DMS114 treated with DMSO at 0.1 percent for 48 hours (cell line): Measurements from ENCODE around the gene NSMCE1.
A peak's percentile ranks its signal among the peaks of the same experiment; 100 is the strongest.

Experiments used
- DNase-seq: peaks from one replicate; lab custom pipeline; 2025; ENCODE audit not compliant: unreplicated experiment; lab: John Stamatoyannopoulos, UW

The NSMCE1 gene

DNA sequence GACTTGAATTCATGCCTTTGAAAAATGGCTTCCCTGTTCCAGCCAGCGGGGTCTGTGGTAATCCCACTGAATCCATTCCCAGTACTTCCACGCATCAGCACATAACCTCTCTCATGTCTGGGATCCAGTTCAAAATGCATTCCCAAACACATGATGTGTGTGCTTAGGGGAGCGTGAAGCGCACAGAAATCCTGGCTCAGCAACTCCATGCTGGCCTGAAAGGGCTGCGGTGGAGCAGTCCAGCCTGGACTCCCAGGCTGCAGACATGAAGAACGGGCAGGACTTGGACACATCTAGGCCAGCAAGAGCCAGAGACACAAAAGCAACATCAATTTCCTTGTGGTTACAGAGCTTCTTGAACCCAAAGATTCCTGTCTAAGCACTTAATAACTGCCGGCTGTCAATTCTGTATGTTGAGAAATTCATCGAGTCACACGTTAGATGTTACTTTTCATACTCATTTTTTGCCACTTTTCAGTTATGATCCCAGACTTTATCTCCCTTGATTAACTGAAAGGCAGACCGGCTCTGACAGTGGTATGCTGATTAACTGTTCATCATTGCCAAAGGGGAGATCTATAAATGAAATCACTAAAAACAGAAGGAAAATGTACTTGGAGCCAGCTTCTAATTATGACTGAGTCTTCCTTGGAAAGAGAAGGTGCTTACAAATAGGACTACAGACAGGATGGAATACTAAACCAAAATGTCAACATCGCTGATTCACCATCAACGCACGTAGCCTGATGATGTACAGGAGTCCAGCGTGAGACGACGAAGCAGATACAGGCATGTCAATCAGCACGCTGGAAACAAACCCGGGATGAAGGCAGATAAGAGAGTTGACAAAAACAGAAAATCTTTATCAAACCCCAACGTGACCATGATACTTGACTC lies 23.0 kb downstream of the NSMCE1 start:
- DNase-seq: no peak

DNA sequence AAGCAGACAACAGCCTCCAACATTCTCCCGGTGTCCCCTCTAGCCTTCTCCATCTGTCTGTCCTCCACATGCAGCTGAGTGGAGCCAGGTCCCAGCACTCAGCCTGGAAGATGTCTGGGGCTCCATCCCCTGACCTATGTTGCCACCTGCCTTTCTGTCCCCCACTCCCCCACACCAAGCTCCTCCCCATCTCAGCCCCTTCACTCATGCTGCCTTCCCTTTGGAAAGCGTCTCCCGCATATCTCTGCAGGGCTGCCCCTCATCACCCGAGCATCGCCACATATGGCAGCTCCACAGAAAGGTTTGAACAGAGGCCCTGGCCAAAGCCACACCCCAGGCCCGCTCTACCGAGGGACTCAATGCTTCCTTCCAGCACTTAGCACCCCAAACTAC lies 24.2 kb downstream of the NSMCE1 start:
- DNase-seq: no peak

DNA sequence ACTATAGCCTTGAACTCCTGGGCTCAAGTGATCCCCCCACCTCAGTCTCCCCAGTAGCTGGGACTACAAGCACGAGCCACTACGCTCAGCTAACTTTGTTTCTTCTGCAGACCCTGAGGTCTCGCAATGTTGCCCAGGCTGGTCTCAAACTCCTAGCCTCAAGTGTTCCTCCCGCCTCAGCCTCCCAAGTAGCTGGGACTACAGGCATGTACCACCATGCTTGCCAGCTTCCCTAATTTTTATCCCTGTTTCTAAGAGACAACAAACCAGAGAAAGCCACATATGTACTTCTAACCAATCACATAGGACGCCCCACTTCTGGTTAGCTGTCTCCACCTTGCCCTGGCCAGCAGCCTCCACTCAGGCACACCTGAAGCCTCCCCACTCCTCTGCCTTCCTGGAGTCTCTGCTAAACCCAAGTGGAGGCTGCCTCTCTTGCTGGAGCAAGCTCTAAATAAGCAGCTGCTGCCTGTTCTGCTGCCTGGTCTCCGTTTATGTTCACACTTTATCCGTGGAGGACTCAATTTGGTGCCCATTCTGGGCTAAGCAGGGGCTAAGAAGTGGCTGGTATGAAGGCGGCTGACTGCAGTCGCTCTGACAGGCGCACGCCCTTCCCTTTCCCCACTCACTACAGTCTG lies 24.7 kb downstream of the NSMCE1 start:
- no peak for DNase-seq

DNA sequence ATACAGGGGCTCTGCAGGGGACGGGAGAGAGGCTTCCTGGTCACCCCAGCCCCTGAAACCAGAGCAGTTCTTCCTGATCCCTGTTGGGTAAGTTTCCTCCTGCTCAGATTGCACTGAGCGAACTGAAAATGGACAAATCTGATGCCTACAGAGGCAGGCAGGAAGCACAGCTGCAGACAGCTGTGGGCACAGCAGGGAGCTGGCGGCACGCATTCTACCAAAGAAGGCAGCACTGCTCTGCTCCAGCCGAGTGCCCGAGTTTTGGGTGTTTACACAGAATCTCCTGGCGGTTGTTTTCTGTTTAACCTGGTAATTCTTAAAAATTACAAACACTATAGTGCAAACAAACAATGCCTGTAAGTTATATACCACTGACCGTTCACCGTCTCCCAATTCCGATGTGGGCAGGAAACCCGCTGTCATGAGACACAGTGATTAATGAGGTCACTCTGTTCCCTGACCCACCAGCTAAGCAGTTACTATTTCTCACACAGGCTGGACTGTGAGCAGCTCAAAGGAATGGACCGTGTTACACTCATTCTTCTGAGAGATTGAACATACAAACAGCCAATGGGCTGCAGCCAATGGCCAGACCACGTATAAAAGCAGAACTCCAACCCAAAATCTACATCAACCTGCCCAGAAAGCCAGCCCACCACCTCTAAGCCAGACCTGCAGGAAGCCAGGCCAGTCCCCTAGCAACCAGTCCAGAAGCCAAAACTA lies 25.5 kb downstream of the NSMCE1 start:
- no peak for DNase-seq

DNA sequence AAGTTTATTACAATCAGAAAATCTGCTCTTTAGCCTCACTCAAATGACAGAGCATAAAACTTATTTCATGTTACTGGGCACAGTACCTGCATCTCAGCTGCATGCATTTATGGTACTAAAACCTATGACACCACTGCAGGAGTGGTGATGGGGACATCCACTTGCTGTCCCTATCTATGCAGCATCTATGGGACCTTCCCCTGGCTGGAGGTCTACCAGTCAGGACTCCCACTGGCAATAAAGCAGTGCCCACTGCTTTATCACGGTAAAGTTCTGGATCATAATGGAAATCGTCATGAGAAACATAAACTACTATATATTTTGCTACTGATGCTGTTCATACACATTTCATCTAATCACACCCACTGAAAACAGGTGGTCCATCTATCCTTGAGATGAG lies 26.2 kb downstream of the NSMCE1 start:
- DNase-seq: no peak

DNA sequence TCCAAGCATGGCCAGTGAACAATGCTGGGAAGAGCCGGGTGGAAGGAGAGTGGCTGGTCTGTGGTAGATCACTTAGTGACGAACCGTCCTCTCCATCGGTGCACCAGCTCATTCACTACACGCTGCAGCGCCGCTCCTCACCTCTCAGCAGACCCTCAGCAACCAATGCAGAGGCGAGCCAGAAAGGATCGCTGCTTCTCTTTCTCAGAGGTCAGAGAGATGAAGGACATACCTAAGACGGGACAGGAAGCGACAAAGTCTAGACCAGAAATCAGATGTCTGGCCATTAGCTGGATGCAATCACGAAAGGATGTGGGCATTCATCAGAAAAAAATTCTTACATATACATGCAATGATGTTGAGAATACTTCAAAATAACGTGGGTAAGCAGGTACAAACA lies 26.9 kb downstream of the NSMCE1 start:
- DNase-seq: no peak

DNA sequence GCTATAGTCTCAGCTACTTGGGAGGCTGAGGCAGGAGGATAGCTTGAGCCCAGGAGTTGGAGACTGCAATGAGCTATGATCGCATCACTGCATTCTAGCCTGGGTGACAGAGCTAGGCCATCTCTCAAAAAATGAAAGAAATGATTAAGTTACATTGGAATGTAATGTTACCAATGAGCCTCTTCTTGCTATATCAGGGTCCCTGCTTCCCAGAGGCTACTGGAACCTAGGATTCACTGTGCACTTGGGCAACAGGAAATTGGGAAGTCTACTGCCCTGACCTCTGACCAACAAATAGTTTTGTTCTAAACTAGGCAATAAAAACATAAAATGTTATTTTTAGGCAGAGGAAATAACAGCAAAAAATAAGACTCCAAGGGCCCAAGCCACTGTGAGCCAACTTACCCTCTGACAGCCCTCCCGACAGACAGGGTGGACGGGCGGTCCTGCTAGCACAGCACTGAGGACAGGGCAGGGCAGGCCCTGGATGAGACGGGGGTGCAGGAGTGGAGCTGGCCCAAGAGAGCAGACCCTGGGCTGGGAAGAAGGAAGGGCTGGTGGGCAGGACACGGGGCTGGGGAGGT lies 27.5 kb downstream of the NSMCE1 start:
- no peak for DNase-seq

DNA sequence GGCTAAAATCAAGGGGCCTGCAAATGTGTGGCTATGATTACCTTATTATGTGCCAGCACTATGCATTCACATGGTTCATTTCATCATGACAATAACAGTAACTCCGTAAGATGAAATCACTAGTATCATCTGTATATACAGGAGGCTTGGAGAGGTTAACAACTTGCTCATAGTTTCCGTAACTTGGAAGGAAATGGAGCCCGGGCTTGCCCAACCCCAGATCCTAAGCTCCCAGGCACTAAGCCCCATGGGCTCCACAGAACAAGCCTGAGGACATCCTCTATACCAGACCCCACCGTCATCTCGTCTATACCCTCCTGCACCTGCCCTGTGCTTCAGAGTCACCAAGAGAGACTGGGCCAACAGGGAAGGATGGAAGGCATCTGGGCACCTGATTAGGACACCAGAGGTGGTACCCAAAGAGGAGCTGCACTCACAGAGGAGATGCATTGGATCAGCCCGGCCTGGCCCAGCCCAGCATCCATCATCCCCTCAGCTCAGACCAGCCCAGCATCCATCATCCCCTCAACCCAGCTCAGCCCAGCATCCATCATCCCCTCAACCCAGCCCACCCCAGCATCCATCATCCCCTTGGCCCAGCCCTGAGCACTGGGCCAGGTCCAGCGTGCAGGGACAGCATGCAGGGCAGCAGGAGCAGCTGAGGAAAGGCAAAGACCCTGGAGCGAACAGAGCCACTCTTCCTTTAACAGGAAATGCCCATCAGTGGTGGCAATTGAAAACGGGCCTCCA lies 28.5 kb downstream of the NSMCE1 start:
- DNase-seq: no peak

DNA sequence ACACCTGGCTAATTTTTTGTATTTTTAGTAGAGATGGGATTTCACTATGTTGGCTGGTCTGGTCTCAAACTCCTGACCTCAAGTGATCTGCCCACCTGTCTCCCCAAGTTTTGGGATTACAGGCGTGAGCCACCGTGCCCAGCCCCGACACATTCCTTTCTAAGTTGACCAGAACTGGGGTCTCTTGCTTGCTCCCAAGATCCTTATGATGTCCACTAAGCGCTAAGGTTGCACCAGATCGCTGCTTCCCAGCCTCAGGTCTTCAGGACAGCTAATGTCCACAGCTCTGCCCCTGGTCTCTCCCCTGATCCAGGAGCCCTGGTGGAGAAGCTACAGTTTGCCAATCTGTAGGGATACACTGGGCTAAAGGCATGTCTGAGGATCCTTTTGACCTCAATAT lies 29.5 kb downstream of the NSMCE1 start:
- no peak for DNase-seq

DNA sequence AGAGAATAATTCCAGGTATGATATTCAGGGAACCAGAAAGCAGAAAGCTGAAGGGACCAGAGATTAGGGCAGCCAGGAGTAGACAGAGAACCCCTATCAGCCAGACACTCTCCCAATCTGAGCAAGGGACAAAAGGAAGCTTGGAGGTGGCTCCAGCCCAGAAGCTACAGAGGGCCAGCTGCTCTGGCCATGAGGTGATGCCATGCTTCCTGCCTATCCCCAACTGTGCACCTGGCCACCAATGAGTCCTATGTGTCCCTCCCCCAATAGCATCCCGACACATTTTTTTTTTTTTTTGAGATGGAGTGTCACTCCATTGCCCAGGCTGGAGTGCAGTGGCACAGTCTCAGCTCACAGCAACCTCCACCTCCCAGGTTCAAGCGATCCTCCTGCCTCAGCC lies 30.0 kb downstream of the NSMCE1 start:
- no peak for DNase-seq

DNA sequence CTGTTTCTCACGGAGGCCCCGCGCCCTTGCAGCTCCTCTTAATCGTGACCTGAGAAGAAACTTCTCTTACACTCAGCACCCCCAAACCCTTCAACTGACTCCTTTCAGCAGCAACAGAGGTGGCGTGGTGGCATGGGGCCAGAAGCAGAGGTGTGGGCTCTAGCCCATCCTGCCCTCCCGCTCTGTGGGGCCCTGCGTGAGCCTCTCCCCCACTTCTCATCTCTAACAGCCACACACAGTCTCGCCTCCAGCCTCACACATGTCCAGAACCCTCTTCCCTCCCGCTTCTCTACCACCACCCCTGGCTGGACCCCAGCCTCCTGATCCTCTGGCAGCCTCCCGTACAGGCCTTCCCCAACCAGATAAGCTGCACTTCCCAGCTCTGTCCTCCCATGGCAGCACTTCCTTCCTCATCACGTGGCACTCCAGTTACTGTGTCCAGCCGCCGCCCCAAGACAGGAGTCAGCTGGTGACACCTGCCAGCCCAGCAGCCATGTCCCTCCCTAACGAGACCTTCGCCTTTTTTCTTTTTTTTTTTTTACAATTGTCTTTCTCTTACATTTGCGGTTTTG lies 30.5 kb downstream of the NSMCE1 start:
- no peak for DNase-seq

DNA sequence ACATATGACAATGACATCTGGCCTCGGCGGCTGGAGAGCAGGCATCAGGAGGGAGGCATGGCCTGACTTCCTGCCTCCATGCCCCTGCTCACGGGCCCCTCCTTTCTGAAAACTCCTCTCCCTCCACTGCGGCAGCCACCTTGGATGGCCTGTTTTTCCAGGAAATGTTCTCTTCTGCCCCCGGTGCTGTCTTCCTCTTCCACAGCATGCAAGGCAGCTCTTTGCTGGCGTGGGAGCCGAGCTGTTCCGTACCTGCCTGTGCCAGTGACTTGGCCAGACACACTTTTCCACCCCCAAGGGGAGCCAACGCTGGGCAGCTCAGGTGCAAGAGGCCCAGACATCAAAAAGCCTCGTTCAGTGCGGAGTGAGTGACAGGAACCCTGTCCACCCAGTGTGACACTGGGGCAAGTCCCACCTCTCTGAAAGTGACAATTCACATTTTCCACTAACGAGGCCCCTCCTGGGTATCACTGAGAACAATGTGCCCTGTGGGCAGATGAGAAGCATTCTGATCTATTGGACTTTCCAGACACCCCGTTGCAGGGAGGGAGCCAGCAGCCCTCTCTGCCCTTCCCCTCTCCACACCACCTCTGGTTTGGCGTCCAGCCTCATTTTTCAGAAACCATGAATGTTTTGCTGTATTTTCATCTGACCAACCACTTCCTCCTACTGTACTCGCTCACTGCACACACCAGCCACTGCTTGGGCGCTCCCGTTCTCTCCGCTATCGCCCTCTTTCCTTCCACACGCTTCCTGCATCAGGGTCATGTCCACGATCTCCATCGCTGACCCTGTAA lies 31.2 kb downstream of the NSMCE1 start:
- no peak for DNase-seq

DNA sequence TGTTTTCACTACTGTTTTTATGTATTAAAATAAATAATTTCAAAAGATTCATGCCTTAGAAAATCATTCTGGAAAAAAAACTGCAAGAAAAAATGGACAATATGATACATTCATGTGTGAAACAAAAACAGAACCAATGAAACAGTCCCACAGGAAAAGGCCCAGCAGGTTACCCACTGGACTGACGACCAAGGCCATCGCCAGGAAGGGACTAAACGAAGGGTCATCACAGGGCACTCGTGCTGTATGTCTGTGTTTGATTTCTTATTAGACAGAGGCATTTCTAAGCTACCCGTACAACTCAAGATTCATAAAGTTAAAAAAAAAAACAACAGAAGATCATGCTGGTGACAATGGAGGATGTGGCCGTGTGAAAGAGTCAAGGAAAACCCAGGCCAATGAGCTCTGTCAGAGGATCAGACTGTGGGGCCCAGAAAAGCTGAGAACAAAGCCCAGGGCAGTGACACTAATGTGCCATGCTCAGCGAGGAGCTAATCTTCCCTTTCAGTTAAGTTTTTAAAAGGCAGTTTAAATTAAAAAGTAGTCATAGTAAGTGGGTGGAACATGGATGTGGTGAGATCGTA lies 31.8 kb downstream of the NSMCE1 start:
- DNase-seq: no peak

DNA sequence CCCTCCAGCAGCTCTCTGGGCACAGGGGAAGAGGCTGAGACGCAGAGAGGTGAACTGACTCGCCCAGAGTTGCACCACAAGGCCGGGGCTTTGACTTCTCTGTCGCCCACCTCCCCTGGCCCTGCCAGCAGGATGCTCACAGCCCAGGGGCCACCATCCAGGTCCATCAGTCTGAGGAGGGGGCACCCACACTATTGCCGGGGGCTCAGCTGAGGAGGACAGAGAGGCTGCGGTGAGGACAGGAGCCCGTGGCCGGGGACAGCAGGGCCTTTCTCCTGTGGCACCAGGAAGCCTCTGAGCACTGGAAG lies 32.7 kb downstream of the NSMCE1 start:
- DNase-seq: no peak

DNA sequence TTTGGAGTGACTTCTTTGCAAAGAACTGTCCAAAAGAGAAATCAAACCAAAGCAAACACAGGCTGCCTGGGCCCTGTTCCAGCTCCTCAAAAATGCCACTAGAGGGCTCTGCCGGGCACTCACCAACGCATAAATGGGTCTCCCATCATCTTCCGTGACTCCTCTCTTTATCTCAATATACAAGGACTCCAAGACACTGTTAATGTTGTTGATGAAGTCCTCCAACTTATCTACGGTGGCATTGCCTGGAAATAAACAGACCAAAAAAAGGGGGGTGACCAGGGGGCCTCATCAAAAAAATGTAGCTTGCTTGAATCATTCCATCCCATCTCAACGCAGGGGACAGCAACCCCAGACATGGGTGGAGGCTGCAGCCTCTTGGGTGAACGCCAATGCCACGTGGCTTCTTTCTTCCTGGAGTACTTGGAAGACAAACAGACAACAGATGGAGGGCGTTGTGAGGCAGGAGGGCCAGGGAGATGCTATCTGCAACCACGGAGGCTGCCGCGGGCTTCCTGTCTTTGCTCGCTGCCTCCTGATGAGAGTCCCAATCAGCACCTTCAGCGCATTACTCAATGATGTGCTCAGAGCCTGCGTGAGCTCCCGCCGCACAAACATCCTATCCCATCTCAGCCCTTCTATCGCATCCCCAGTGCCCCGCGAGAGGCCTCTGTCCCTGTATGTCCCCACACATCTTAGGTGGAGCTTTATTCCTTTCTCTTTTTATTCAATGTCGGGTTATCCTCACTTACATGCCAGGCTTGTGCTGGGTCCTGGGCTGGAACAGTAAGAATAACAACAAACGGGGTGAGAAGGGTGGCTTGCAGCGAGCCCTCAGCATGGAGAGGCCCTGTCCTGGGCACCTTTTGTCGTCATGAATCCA lies 33.3 kb downstream of the NSMCE1 start:
- peak; percentile 31 for DNase-seq

DNA sequence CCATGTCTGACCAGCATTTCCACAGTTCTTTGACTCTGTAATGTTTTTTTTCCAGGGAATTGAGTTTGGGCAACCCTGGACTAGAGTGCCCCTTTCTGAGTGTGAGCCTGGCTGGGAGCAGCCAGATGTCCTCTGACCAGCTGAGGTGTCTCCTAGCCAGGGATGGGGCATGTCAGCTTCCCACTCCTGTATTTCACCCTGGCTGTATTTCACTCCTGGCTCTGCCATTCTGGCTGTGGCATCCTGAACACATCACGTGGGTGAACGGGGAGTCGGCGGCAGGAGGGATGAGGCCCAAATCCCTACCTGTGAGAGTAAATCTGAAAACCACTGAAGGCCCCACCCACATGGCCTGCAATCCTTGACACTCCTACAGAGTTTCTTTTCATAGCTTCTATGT lies 34.0 kb downstream of the NSMCE1 start:
- DNase-seq: no peak

DNA sequence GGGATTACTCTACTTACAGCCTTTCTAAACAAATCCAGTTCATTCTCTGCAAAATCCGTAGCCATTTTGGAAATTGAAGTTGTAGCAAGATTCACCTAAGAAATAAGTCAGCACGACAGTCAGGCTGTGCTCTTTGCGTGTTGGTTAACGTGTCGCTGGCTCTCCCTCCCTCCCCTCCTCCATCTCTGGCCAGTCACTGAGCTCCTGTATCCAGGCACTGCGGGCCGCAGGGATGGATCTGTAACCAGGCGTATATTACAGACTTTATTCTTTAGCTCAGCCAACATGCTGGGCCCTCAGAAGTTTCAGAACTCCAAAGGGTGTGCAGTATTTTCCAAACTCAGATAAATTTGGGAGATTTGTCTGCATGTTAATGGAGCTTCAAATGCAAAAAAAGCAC lies 34.4 kb downstream of the NSMCE1 start:
- no peak for DNase-seq

DNA sequence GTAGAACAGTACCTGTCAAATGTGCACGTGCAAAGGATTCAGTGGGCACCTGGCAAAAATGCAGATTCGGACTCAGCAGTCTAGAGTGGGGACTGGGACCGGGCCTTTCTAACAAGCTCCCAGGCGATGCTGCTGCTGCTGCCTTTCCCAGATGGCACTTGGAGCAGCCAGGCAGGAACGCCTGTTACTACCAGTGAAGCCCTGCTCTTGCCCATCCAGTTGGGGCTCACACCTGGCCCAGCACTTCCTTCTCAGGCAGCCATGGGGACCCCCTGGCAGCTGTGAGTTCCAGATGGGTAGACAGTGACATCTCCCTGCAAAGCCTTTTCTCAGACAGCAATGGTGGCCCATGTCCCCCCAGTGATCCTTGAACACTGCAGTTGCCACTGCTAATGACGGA lies 34.8 kb downstream of the NSMCE1 start:
- no peak for DNase-seq
